ENCODE data around the gene ZNF75A.

The ZNF75A gene

DNA sequence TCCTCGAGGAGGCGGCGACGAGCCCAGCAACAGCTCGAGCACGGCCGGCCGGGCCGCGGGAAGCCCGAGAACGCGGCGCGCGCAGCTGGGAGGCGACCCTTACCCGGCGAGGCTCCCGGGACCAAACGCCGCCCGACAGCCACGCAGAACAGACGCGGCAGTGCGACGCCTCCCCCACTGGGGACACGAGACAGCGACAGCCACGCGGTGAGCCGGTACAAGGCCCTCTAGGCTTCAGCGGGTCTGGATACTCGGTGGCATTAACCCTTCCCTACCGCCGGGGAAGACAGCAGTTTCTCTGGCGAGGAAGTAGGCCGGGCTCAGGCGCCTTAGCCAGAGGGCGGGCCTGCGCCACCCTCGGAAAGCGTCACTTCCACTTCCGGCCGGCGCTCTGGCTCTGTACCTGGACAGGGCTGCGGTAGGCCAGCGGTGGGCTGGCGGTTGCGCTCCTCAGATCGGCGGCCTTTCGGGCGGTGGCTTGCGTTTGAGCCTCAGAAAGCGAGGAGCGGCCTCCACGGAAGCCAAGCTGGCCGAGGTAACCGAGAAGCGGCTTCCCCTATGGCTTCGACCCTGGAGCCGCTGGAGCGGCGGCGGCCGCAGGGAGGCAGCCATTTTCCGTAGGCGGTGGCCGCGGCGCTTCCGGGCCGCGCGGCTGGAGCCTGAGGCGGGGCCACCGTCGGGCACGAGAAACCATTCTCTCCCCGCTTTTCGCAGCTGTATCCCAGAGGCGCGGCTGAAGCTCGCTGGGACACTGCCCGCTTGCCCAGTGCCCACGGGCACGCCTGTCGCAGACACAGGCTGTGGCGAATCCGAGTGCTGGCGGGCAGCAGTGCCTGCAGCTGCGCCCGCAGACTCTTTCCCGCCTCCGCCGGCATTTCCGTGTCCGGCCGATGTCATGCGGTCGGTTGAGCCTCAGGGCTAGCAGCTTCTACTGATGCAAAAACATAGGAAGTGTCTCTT is at the start of gene ZNF75A, which contains the start of gene TIGD7:
ZNF75A (plus strand) TSS at position 389 of the 960 bp plus-strand sequence. CDS start 2,932 bp downstream, outside the sequence.
TIGD7 (minus strand) TSS at position 322 of the 960 bp plus-strand sequence. CDS start 4,816 bp downstream, outside the sequence.
- TF ChIP-seq, protein P1, sequence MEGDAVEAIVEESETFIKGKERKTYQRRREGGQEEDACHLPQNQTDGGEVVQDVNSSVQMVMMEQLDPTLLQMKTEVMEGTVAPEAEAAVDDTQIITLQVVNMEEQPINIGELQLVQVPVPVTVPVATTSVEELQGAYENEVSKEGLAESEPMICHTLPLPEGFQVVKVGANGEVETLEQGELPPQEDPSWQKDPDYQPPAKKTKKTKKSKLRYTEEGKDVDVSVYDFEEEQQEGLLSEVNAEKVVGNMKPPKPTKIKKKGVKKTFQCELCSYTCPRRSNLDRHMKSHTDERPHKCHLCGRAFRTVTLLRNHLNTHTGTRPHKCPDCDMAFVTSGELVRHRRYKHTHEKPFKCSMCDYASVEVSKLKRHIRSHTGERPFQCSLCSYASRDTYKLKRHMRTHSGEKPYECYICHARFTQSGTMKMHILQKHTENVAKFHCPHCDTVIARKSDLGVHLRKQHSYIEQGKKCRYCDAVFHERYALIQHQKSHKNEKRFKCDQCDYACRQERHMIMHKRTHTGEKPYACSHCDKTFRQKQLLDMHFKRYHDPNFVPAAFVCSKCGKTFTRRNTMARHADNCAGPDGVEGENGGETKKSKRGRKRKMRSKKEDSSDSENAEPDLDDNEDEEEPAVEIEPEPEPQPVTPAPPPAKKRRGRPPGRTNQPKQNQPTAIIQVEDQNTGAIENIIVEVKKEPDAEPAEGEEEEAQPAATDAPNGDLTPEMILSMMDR (IDR thresholded peaks at IDR 0.05; ENCODE audit: insufficient read depth, low read depth, low read length, missing control alignments): no peak
- DNase-seq (ENCODE audit: low read depth): peak; percentile 93
- H3K4me3 ChIP-seq (ENCODE audit: low read length): peak within 1 kb of the TSS; percentile 77

DNA sequence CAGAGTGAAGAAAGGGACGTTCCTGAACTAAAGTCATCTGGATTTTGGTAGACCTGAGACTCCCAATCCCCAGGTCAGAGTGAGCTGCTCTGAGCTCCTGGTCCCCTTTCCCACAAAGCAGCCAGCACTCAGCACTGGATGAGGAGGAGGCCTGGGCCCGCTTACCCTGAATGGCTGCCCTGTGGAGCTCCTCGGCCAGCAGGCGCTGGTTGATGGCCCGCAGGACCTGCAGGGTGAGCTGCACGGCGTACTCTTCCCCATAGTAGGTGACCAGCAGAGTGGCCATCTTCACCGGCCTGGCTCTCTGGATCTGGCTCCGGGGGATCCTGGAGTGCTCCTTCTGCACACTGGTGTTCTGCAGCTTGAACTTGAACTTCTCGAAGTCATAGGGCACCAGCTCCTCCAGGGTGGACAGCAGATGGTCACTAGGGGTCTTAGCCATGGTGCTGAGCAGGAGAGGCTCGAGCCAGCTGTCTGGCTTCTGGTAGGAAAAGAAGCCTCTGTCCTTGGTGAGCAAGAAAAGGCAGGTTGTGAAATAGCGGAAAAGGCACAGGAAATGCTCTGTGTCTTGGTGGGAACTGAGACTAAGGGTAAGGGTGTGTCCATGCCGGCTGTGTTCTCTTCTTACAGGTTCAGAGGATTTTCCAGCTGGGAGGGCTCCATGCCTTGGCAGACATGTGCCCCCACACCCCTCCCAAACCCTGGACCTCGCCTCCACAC is 49.0 kb upstream of the ZNF75A start, which contains the start of gene MEFV:
MEFV (minus strand) TSS at position 488 of the 720 bp plus-strand sequence; CDS start at position 442, 46 bp downstream.
- no peak within 1 kb of the TSS for H3K4me3 ChIP-seq (ENCODE audit: low read length)
- TF ChIP-seq, protein P1 (IDR thresholded peaks at IDR 0.05; ENCODE audit: insufficient read depth, low read depth, low read length, missing control alignments): no peak
- peak; percentile 38 for DNase-seq (ENCODE audit: low read depth)

- H3K4me3 ChIP-seq (ENCODE audit: low read length): no peak overlapping the region
- DNase-seq (ENCODE audit: low read depth): peak; percentile 57
- TF ChIP-seq, protein P1 (IDR thresholded peaks at IDR 0.05; ENCODE audit: insufficient read depth, low read depth, low read length, missing control alignments): no peak
These were observed 48.3 kb upstream of the ZNF75A start for GRCh38 chr16:3256866-3257465.

DNA sequence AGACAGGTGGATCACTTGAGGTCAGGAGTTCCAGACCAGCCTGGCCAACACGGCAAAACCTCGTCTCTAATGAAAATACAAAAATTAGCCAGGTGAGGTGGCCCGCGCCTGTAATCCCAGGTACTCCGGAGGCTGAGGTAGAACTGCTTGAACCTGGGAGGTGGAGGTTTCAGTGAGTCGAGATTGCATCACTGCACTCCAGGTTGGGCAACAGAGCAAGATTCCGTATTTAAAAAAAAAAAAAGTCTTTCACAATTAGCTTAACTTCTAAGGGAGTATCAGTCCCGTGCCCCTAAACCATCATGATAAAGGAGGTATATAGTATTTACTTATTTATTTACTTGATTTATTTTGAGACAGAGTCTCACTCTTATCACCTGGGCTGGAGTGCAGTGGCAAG is 45.5 kb upstream of the ZNF75A start:
- peak; percentile 21 for DNase-seq (ENCODE audit: low read depth)
- no peak overlapping the region for H3K4me3 ChIP-seq (ENCODE audit: low read length)
- TF ChIP-seq, protein P1 (IDR thresholded peaks at IDR 0.05; ENCODE audit: insufficient read depth, low read depth, low read length, missing control alignments): no peak

GRCh38 chr16:3262517-3262916 is 42.8 kb upstream of the ZNF75A start:
- TF ChIP-seq, protein P1 (IDR thresholded peaks at IDR 0.05; ENCODE audit: insufficient read depth, low read depth, low read length, missing control alignments): no peak

More at GRCh38 chr16:3262517-3262916, 42.8 kb upstream of the ZNF75A start:
- no peak for DNase-seq (ENCODE audit: low read depth)
- no peak overlapping the region for H3K4me3 ChIP-seq (ENCODE audit: low read length)
